Fibroblast of mammary gland (primary cell): ENCODE measurements around the gene JAZF1.

Source experiments
- DNase-seq: peaks from one replicate; pipeline ENCODE4 v3.0.0-alpha.2; 2010; ENCODE audit warnings: low read depth
- H3K4me3 ChIP-seq: 2 replicates; pipeline ENCODE4 v1.5.1; 2011; ENCODE audit warnings: low read depth, mild to moderate bottlenecking, low read length, moderate library complexity; ENCODE audit not compliant: control insufficient read depth
- TF ChIP-seq, protein P1 (sequence below): conservative IDR thresholded peaks from 2 replicates; pipeline ENCODE4 v1.5.1; 2011; ENCODE audit warnings: low read depth, low read length, inconsistent platforms; ENCODE audit not compliant: control insufficient read depth, insufficient read depth

JAZF1 gene

GRCh38 chr7:27870595-27870994 lies 310.0 kb downstream of the JAZF1 start:
- TF ChIP-seq, protein P1, sequence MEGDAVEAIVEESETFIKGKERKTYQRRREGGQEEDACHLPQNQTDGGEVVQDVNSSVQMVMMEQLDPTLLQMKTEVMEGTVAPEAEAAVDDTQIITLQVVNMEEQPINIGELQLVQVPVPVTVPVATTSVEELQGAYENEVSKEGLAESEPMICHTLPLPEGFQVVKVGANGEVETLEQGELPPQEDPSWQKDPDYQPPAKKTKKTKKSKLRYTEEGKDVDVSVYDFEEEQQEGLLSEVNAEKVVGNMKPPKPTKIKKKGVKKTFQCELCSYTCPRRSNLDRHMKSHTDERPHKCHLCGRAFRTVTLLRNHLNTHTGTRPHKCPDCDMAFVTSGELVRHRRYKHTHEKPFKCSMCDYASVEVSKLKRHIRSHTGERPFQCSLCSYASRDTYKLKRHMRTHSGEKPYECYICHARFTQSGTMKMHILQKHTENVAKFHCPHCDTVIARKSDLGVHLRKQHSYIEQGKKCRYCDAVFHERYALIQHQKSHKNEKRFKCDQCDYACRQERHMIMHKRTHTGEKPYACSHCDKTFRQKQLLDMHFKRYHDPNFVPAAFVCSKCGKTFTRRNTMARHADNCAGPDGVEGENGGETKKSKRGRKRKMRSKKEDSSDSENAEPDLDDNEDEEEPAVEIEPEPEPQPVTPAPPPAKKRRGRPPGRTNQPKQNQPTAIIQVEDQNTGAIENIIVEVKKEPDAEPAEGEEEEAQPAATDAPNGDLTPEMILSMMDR, result no peak
- no peak overlapping the region for H3K4me3 ChIP-seq
- no peak for DNase-seq

DNA sequence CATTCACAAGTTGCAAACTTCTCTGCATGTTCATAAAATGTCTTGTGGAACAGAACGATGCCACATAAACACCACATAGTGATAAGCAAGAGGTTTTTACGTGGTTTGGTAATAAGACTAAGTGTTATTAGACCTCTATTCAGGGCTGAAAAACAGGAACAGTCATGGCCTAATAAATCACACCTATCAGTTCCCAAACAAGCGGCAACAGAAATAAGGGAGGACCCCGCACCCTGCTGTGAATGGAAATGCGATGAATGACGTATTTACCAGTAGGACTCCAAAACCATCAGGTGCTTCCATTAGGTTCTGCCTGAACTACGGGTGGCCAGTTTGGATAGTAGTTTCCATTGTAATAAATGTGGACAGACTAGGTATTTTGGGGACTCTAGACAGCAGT lies 311.5 kb downstream of the JAZF1 start:
- DNase-seq, result no peak
- no peak overlapping the region for H3K4me3 ChIP-seq
- TF ChIP-seq, protein P1, result no peak

- peak; percentile 74 for DNase-seq
- TF ChIP-seq, protein P1, result no peak
- H3K4me3 ChIP-seq, result no peak overlapping the region
Observed at GRCh38 chr7:27868131-27868550, 312.5 kb downstream of the JAZF1 start.

GRCh38 chr7:27866828-27867672 lies 313.5 kb downstream of the JAZF1 start:
- TF ChIP-seq, protein P1, result no peak
- DNase-seq, result no peak
- H3K4me3 ChIP-seq, result no peak overlapping the region

- TF ChIP-seq, protein P1, result no peak
- DNase-seq, result no peak
- H3K4me3 ChIP-seq, result no peak overlapping the region
Observed at GRCh38 chr7:27866256-27866655, 314.3 kb downstream of the JAZF1 start.

DNA sequence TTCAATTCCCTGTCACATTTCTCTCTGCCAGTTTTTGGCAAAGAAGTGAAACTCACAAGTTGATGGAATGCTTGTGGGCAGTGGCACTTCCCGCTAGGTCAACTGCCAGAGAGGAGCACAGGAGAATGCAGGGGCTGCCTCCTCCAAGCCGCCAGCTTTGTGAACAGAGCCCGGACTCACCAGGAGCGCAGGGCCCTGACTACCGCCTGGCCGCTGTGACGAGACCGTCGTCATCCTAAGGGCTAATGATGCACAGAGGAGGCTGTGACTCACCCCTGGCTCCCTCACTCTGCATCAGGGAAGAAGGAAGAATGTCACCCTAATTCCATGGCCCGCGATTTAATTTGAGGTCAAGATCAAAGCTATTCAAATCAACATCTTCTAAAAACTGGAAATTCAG lies 316.7 kb downstream of the JAZF1 start:
- DNase-seq, result peak; percentile 23
- H3K4me3 ChIP-seq, result no peak overlapping the region
- TF ChIP-seq, protein P1, result no peak
